GM23338 (cell line): Measurements from ENCODE around the gene GNB5. TPM values are rescaled to one million over a fixed set of nuclear protein-coding genes. Genes with fewer than 3 reads are reported as not detected.

Source experiments
- ATAC-seq: fragments of 200-7000 bp; cut with Tn5 transposase; 3 replicates; pipeline ENCODE4 v1.9.1; 2020
- DNase-seq: peaks from one replicate; pipeline ENCODE4 v3.0.0-alpha.2; 2015; ENCODE audit warnings: low spot score
- H2AFZ ChIP-seq: fragments of 200-600 bp; sonication (generic); 2 replicates; pipeline ENCODE4 v1.8.0; 2016; ENCODE audit warnings: antibody characterized with exemption, mild to moderate bottlenecking, moderate library complexity
- H3F3A ChIP-seq: fragments of 200-600 bp; sonication (generic); replicated peaks from 2 replicates; pipeline ENCODE4 v1.8.0; 2017; ENCODE audit warnings: antibody characterized with exemption, mixed run types, low read depth
- H3K27ac ChIP-seq: fragments of 200-600 bp; sonication (generic); 2 replicates; pipeline ENCODE4 v1.6.1; 2016; ENCODE audit warnings: low read depth
- H3K27me3 ChIP-seq: fragments of 200-600 bp; sonication (generic); 2 replicates; pipeline ENCODE4 v1.8.0; 2016; ENCODE audit warnings: mild to moderate bottlenecking, mixed run types, moderate library complexity; ENCODE audit not compliant: insufficient read depth
- H3K36me3 ChIP-seq: fragments of 200-600 bp; sonication (generic); 2 replicates; pipeline ENCODE4 v1.8.0; 2016; ENCODE audit warnings: mild to moderate bottlenecking; ENCODE audit not compliant: insufficient read depth
- H3K4me1 ChIP-seq: fragments of 200-600 bp; sonication (generic); 2 replicates; pipeline ENCODE4 v1.8.0; 2016; ENCODE audit warnings: mild to moderate bottlenecking, moderate library complexity; ENCODE audit not compliant: insufficient read depth
- H3K4me2 ChIP-seq: fragments of 200-600 bp; sonication (generic); 2 replicates; pipeline ENCODE4 v1.7.1; 2017; ENCODE audit warnings: mixed run types
- H3K4me3 ChIP-seq: fragments of 200-600 bp; sonication (generic); 2 replicates; pipeline ENCODE4 v1.6.1; 2016; ENCODE audit warnings: mixed run types
- H3K79me2 ChIP-seq: fragments of 200-600 bp; sonication (generic); replicated peaks from 2 replicates; pipeline ENCODE4 v1.8.0; 2017; ENCODE audit warnings: mild to moderate bottlenecking; ENCODE audit not compliant: insufficient read depth
- H3K9me2 ChIP-seq: fragments of 200-600 bp; sonication (generic); 2 replicates; pipeline ENCODE4 v1.8.0; 2017; ENCODE audit not compliant: insufficient read depth
- H4K20me1 ChIP-seq: fragments of 200-600 bp; sonication (generic); replicated peaks from 2 replicates; pipeline ENCODE4 v1.8.0; 2017; ENCODE audit warnings: mild to moderate bottlenecking; ENCODE audit not compliant: insufficient read depth
- H3K27ac Mint-ChIP-seq: 2 replicates; pipeline ENCODE4 v1.8.0; 2020; ENCODE audit warnings: inconsistent platforms, mild to moderate bottlenecking, moderate library complexity, mixed read lengths
- H3K27me3 Mint-ChIP-seq: 3 replicates; pipeline ENCODE4 v1.8.0; 2022; ENCODE audit warnings: low read depth, mild to moderate bottlenecking, moderate library complexity, mixed read lengths, inconsistent platforms; ENCODE audit not compliant: insufficient read depth, poor library complexity
- H3K36me3 Mint-ChIP-seq: 3 replicates; pipeline ENCODE4 v1.8.0; 2021; ENCODE audit warnings: low read depth, mild to moderate bottlenecking, inconsistent platforms, moderate library complexity, mixed read lengths
- H3K4me1 Mint-ChIP-seq: 3 replicates; pipeline ENCODE4 v1.8.0; 2020; ENCODE audit warnings: mild to moderate bottlenecking, inconsistent platforms, mixed read lengths
- H3K4me3 Mint-ChIP-seq: 3 replicates; pipeline ENCODE4 v1.8.0; 2021; ENCODE audit warnings: moderate library complexity, mild to moderate bottlenecking, inconsistent platforms, mixed read lengths
- H3K9me3 Mint-ChIP-seq: 3 replicates; pipeline ENCODE4 v1.8.0; 2020; ENCODE audit warnings: moderate library complexity, mild to moderate bottlenecking, inconsistent platforms, mixed read lengths
- CREB1 ChIP-seq: fragments of 250-450 bp; sonication (Bioruptor Pico); IDR thresholded peaks from 2 replicates; pipeline ENCODE4 v1.5.0; 2020; ENCODE audit warnings: low read depth, mild to moderate bottlenecking, moderate library complexity
- CTCF ChIP-seq, 2 experiments: fragments of 200-600 bp in 1 of 2; sonication (generic) in 1 of 2; conservative IDR thresholded peaks; 2 replicates each; pipeline versions ENCODE4 v1.5.1 to v1.6.1; 2016 to 2017; ENCODE audit warnings: antibody characterized with exemption in 2 of 2, low read depth in 2 of 2, mild to moderate bottlenecking in 2 of 2, moderate library complexity in 1 of 2
- EZH2 ChIP-seq: fragments of 200-600 bp; sonication (generic); IDR thresholded peaks from one replicate; pipeline ENCODE4 v1.8.0; 2017; ENCODE audit warnings: antibody characterized with exemption, mild to moderate bottlenecking, low read depth; ENCODE audit not compliant: unreplicated experiment
- ZNF114 ChIP-seq: fragments of 250-450 bp; sonication (Bioruptor Pico); IDR thresholded peaks from 2 replicates; pipeline ENCODE4 v1.5.0; 2020; ENCODE audit warnings: mild to moderate bottlenecking, moderate library complexity
- ZNF462 ChIP-seq: fragments of 250-450 bp; sonication (Bioruptor Pico); IDR thresholded peaks from 2 replicates; pipeline ENCODE4 v1.5.0; 2020; ENCODE audit warnings: mild to moderate bottlenecking, moderate library complexity
- polyA plus RNA-seq: library from polyadenylated mRNA; unstranded; fragments of >200 nt; fragmentation: Nextera tagmentation; extraction: Ambion mirVana; gene quantifications from 2 replicates; pipeline ENCODE4 v1.2.1, GENCODE V29; 2016
- total RNA-seq: library from RNA; depleted of rRNA; stranded (reverse); fragments of >200 nt; shearing (Covaris generic); gene quantifications from 2 replicates; pipeline ENCODE4 v1.2.3, GENCODE V29; 2014

Gene GNB5
- total and polyA plus RNA-seq, 2 experiments from 2014 or later, result 23.0 to 40.8 TPM

GRCh38 chr15:52207191-52207590 lies 16.0 kb upstream of the GNB5 start:
- no peaks in the 10 kb centered on the region for H3K27me3 ChIP-seq
- H3K79me2 ChIP-seq, result no peaks in the 10 kb centered on the region
- H3K27ac ChIP-seq, result no peak overlapping the region
- H3K9me2 ChIP-seq, result no peaks in the 10 kb centered on the region
- 0 out of 2 replicates have a peak, but pooled peaks cover 5% of the 10 kb centered on the region for H4K20me1 ChIP-seq
- H3K4me3 ChIP-seq, result no peak overlapping the region
- H3K4me2 ChIP-seq, result no peak overlapping the region
- H3F3A ChIP-seq, result no peaks in the 10 kb centered on the region
- peaks cover 31% of the 10 kb centered on the region for H3K36me3 Mint-ChIP-seq
- H3K4me1 Mint-ChIP-seq, result peaks cover 8% of the 10 kb centered on the region
- H2AFZ ChIP-seq, result no peak overlapping the region
- DNase-seq (no peak), ATAC-seq (no peak)
- H3K27me3 Mint-ChIP-seq, result peaks cover 4% of the 10 kb centered on the region
- peaks cover 7% of the 10 kb centered on the region; the same call in 1 of the 2 replicates for H3K36me3 ChIP-seq
- H3K27ac Mint-ChIP-seq, result no peak overlapping the region
- TF ChIP-seq ZNF462 (CRISPR knock-in tag) (no peak), ZNF114 (CRISPR knock-in tag) (no peak), CREB1 (CRISPR knock-in tag) (no peak), EZH2 (no peak), CTCF (conservative IDR thresholded peaks at IDR 0.05; ENCODE audit: low read depth in 2 of 2) (no peak)
- H3K9me3 Mint-ChIP-seq, result no peaks in the 10 kb centered on the region; the same call in 2 of the 3 replicates
- no peak overlapping the region for H3K4me3 Mint-ChIP-seq
- peaks cover 15% of the 10 kb centered on the region for H3K4me1 ChIP-seq
